Gastroesophageal sphincter (tissue), 3 donors: ENCODE data around the gene GRID2.

Experiments used
- EP300 ChIP-seq: sonication (generic); formaldehyde crosslinking; IDR thresholded peaks from one replicate; pipeline ENCODE4 v1.6.1; 2017; ENCODE audit warnings: antibody characterized with exemption, mild to moderate bottlenecking
- POLR2A ChIP-seq, 2 donors: fragments of 450-650 bp; IDR thresholded peaks; one replicate each; pipeline ENCODE4 v1.6.1; 2017; ENCODE audit warnings: antibody characterized with exemption in 2 of 2, mild to moderate bottlenecking in 2 of 2, moderate library complexity in 1 of 2
- POLR2AphosphoS5 ChIP-seq: sonication (generic); formaldehyde crosslinking; IDR thresholded peaks from one replicate; pipeline ENCODE4 v1.6.1; 2017; ENCODE audit warnings: antibody characterized with exemption
- TF ChIP-seq, protein P1 (sequence below), 4 experiments: fragments of 200-600 bp in 2 of 4; fragments of 450-650 bp in 2 of 4; sonication (generic) in 1 of 4; IDR thresholded peaks; one replicate each; pipeline ENCODE4 v1.5.1; 2017 to 2019; ENCODE audit warnings: antibody characterized with exemption in 4 of 4, mild to moderate bottlenecking in 2 of 4, moderate library complexity in 2 of 4

- TF ChIP-seq, protein P1, sequence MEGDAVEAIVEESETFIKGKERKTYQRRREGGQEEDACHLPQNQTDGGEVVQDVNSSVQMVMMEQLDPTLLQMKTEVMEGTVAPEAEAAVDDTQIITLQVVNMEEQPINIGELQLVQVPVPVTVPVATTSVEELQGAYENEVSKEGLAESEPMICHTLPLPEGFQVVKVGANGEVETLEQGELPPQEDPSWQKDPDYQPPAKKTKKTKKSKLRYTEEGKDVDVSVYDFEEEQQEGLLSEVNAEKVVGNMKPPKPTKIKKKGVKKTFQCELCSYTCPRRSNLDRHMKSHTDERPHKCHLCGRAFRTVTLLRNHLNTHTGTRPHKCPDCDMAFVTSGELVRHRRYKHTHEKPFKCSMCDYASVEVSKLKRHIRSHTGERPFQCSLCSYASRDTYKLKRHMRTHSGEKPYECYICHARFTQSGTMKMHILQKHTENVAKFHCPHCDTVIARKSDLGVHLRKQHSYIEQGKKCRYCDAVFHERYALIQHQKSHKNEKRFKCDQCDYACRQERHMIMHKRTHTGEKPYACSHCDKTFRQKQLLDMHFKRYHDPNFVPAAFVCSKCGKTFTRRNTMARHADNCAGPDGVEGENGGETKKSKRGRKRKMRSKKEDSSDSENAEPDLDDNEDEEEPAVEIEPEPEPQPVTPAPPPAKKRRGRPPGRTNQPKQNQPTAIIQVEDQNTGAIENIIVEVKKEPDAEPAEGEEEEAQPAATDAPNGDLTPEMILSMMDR (IDR thresholded peaks at IDR 0.05) = no peak
- TF ChIP-seq POLR2A (IDR thresholded peaks at IDR 0.05) (no peak), EP300 (no peak), POLR2AphosphoS5 (no peak)
These were observed 1353.8 kb downstream of the GRID2 start for GRCh38 chr4:93657527-93657926.
